Dermis lymphatic vessel endothelial cell (primary cell): ENCODE measurements around the gene ACOT2. TPM values are rescaled to one million over a fixed set of nuclear protein-coding genes. Genes with fewer than 3 reads are reported as not detected.

Experiments
- total RNA-seq: library from RNA; depleted of rRNA; stranded (reverse); fragments of >200 nt; gene quantifications from 2 replicates; pipeline ENCODE4 v1.2.1, GENCODE V29; 2014

Gene ACOT2, protein sequence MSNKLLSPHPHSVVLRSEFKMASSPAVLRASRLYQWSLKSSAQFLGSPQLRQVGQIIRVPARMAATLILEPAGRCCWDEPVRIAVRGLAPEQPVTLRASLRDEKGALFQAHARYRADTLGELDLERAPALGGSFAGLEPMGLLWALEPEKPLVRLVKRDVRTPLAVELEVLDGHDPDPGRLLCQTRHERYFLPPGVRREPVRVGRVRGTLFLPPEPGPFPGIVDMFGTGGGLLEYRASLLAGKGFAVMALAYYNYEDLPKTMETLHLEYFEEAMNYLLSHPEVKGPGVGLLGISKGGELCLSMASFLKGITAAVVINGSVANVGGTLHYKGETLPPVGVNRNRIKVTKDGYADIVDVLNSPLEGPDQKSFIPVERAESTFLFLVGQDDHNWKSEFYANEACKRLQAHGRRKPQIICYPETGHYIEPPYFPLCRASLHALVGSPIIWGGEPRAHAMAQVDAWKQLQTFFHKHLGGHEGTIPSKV
- total RNA-seq = 8.8 and 18.3 TPM in 2 replicates

GRCh38 chr14:73569185-73569958 lies at the start of gene ACOT2:
Gene ACOT2, plus strand, starts transcription at chr14:73569213. Its CDS starts 28 bp downstream, at chr14:73569241.

DNA sequence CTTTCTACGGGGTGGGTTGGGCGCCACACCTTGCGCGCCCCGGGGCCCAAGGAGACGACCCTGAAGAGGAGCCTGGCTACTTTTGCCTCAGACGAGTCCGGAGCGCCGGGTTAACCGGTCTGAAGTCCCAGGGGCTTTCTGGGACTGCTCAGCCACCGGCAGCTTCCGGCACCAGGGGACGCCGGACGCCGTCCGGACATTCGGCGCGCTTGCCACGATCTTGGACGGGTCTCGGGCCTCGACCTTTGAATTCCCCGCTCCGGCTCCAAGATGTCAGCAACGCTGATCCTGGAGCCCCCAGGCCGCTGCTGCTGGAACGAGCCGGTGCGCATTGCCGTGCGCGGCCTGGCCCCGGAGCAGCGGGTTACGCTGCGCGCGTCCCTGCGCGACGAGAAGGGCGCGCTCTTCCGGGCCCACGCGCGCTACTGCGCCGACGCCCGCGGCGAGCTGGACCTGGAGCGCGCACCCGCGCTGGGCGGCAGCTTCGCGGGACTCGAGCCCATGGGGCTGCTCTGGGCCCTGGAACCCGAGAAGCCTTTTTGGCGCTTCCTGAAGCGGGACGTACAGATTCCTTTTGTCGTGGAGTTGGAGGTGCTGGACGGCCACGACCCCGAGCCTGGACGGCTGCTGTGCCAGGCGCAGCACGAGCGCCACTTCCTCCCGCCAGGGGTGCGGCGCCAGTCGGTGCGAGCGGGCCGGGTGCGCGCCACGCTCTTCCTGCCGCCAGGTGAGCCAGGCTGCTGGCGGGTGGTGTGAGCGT lies 22.9 kb downstream of the ACOT2 start, which contains the start of gene ACOT4:
Gene ACOT4 (plus strand): TSS at position 184 of the 760 bp plus-strand sequence. CDS start 87 bp downstream, at position 271.

DNA sequence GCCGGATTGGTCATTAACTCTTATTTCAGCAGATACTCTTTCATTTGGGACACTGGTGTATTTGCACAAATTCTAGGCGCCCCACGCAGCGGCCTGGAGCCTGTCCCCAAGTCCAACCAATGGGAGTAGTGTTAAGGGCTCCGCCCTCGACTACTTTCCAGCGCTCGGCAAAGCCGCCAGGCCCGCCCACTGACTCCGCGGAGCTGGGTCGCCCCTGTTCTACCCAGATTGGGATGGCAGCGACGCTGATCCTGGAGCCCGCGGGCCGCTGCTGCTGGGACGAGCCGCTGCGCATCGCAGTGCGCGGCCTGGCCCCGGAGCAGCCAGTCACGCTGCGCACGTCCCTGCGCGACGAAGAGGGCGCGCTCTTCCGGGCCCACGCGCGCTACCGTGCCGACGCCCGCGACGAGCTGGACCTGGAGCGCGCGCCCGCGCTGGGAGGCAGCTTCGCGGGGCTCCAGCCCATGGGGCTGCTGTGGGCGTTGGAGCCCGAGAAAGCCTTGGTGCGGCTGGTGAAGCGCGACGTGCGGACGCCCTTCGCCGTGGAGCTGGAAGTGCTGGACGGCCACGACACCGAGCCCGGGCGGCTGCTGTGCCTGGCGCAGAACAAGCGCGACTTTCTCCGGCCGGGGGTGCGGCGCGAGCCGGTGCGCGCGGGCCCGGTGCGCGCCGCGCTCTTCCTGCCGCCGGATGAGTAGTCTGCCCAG lies 43.5 kb downstream of the ACOT2 start, which contains the start of gene ACOT6:
Gene ACOT6 (plus strand): TSS at position 179 of the 707 bp plus-strand sequence. CDS start 55 bp downstream, at position 234.

Other genes with a start within 250 kb of the ACOT2 start
- gene NUMB, start 110.7 kb upstream of the ACOT2 start, total RNA-seq = 64.6 and 94.4 TPM in 2 replicates
- 14.6 and 16.8 TPM in 2 replicates for gene RIOX1, start 78.3 kb upstream of the ACOT2 start, total RNA-seq
- 0.60 and 1.8 TPM in 2 replicates for gene ACOT1, start 32.1 kb upstream of the ACOT2 start, total RNA-seq
- 0.09 TPM in 1 of 2 replicates, not detected in the other for gene HEATR4, start 10.3 kb upstream of the ACOT2 start, total RNA-seq
- 0.09 and 0.33 TPM in 2 replicates for gene ACOT4, start 22.7 kb downstream of the ACOT2 start, total RNA-seq
- not detected in 2 replicates for gene ACOT6, start 43.3 kb downstream of the ACOT2 start, total RNA-seq
- gene DNAL1, start 75.8 kb downstream of the ACOT2 start, total RNA-seq = 4.4 and 6.5 TPM in 2 replicates
- gene PNMA1, start 145.2 kb downstream of the ACOT2 start, total RNA-seq = 15.1 and 18.9 TPM in 2 replicates